ENCODE data around the gene NUCB1. TPM values are rescaled to one million over a fixed set of nuclear protein-coding genes. Genes with fewer than 3 reads are reported as not detected.

The NUCB1 gene
- total and polyA plus RNA-seq, 9 of the 15 experiments (the other 6 are each of a cell fraction or from before 2014, with no cell fraction given) = 3.1 to 153 (median 71.7) TPM

GRCh38 chr19:48967346-48968178 lies 67.5 kb downstream of the NUCB1 start (continued):
- TF ChIP-seq MGA (IDR thresholded peaks at IDR 0.05) = no peak; the same call in 1 of the 2 replicates
- TF ChIP-seq E2F3 (CRISPR knock-in tag; IDR thresholded peaks at IDR 0.05) = no peak
- peak; percentile 31; the same call in 1 of the 2 replicates for TF ChIP-seq ZC3H4 (CRISPR knock-in tag; IDR thresholded peaks at IDR 0.05; ENCODE audit: borderline replicate concordance)
- TF ChIP-seq UBTF (IDR thresholded peaks at IDR 0.05; ENCODE audit: borderline replicate concordance in 1 of 2, low read depth in 2 of 2, low read length in 2 of 2) = no peak
- peak; percentile 25; the same call in 1 of the 2 replicates for TF ChIP-seq PHF8 (IDR thresholded peaks at IDR 0.05; ENCODE audit: borderline replicate concordance, low read length)
- no peak for TF ChIP-seq ZNF134 (CRISPR knock-in tag; conservative IDR thresholded peaks at IDR 0.05)
- no peak for TF ChIP-seq TSC22D4 (tag; IDR thresholded peaks at IDR 0.05)
- TF ChIP-seq DDX20 (tag; IDR thresholded peaks at IDR 0.05; ENCODE audit: low read depth) = no peak
- TF ChIP-seq BRF2 (IDR thresholded peaks at IDR 0.05; ENCODE audit: borderline replicate concordance, insufficient read depth, insufficient read length) = no peak
- peak; percentile 64 for TF ChIP-seq ZNF41 (CRISPR knock-in tag; conservative IDR thresholded peaks at IDR 0.05)
- TF ChIP-seq ATF7 (IDR thresholded peaks at IDR 0.05) = peak; percentile 65; the same call in 1 of the 2 replicates
- no peak for TF ChIP-seq ZNF75A (CRISPR knock-in tag; IDR thresholded peaks at IDR 0.05)
